NT2/D1 (cell line): ENCODE data around the gene EDIL3.

Experiments used
- SUZ12 ChIP-seq: IDR thresholded peaks from 2 replicates; pipeline ENCODE4 v1.6.1; 2011; ENCODE audit not compliant: insufficient read length, insufficient read depth; ENCODE audit errors: extremely low read depth
- YY1 ChIP-seq: IDR thresholded peaks from 2 replicates; pipeline ENCODE4 v1.6.1; 2011; ENCODE audit not compliant: insufficient read length, insufficient read depth
- ZNF274 ChIP-seq: IDR thresholded peaks from 2 replicates; pipeline ENCODE4 v1.6.1; 2011; ENCODE audit warnings: mild to moderate bottlenecking, low read depth, low read length

DNA sequence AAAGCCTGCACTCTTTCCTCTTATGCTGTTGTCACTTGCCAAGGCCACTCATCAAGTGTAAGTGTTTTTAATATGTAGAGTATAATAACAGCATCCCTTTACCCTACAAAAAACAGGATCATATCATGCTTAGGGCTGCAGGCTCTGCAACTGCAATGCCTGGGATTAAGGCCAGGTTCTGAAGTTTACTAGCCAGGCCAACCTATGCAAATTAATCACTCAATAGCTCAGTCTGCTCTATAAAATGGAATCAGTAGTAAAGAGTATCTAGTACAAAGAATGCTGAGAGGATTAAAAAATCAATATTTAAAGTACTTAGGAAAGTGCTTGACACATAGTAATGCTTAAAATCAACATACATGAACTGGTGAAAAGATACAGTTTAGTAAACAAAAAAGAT is 253.3 kb downstream of the EDIL3 start:
- TF ChIP-seq YY1, result no peak
- no peak for TF ChIP-seq ZNF274
- TF ChIP-seq SUZ12, result no peak
